Measurements from ENCODE around the gene PGAP6. TPM values are rescaled to one million over a fixed set of nuclear protein-coding genes. Genes with fewer than 3 reads are reported as not detected.
A peak's percentile ranks its signal among the peaks of the same experiment; 100 is the strongest.
"Not testable (repeated sequence)": the region's sequence is repeated elsewhere in the genome, so short reads cannot be mapped to it uniquely, and the experiment has no call there.

The PGAP6 gene
- total and polyA plus RNA-seq, 3 donors from 2014 or later, result 121 to 265 (median 261) TPM

DNA sequence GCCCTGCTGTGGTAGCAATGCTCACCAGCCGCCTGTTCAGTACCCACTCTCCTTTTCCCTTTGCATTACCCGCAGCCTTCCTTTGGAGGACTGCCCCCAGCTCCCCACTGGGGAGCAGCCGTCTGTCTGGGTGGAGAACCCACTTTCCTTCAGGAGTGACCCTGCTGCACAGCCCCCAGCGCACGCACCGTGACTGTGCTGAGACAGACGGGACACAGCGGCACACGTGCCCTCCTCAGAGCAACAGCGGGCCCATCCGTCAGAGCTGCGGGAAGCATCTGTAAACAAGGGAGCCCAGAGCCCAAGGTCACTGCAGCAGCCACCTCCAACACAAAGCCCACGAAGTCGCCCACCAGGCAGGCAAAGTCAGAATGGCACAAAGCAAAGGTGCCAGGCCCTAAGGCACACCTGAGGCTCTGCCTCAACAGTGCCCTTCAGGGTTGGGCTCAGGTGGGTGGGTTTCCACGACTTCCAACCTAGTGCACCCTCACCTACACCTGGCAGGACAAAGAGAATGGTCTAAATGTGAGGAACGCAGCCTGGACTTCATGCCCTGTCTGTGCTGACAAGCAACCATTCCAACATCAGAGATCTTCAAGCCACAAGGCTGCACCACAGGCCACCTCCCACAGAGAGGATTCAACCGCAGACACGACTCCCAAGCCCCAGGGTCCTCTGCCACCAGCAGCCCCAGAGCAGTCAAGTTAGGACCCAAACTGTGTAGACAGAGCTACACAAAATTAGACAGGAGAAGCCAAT is 39.1 kb downstream of the PGAP6 start:
- Histone ChIP-seq H3K27ac (no peak overlapping the region), H3K27me3 (no peaks in the 10 kb centered on the region), H3K9me3 (no peaks in the 10 kb centered on the region), H3K4me1 (no peaks in the 10 kb centered on the region), H3K36me3 (ENCODE audit: low read depth, missing control alignments) (no peaks in the 10 kb centered on the region), H3K4me3 (no peak overlapping the region)
- 68 to 98% methylated on average over 7 to 16 of the region's 18 CpGs for WGBS, 2 donors
- intact Hi-C loops (cut with DNase I; ENCODE audit: low total_unique reads), result no loop called here
- TF ChIP-seq POLR2A (IDR thresholded peaks at IDR 0.05) (no peak), CTCF (IDR thresholded peaks at IDR 0.05) (no peak)
- no peak for DNase-seq

DNA sequence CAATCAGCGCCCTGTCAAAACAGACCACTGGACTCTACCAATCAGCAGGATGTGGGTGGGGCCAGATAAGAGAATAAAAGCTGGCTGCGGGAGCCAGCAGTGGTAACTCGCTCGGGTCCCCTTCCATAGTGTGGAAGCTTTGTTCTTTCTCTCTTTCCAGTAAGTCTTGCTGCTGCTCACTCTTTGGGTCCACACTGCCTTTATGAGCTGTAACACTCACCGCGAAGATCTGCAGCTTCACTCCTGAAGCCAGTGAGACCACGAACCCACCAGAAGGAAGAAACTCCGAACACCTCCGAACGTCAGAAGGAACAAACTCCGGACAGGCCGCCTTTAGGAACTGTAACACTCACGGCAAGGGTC is 39.8 kb downstream of the PGAP6 start:
- H3K27me3 ChIP-seq; intact Hi-C loops (cut with DNase I; ENCODE audit: low total_unique reads); H3K4me1 ChIP-seq; H3K4me3 ChIP-seq; H3K27ac ChIP-seq; H3K9me3 ChIP-seq; H3K36me3 ChIP-seq (ENCODE audit: low read depth, missing control alignments): not testable (repeated sequence)
- peak; percentile 42 for DNase-seq
- 82 to 87% methylated on average over 12 to 13 of the region's 13 CpGs for WGBS, 2 donors

- DNase-seq; intact Hi-C loops (cut with DNase I; ENCODE audit: low total_unique reads); H3K27ac ChIP-seq; H3K4me3 ChIP-seq; H3K9me3 ChIP-seq; H3K4me1 ChIP-seq; H3K36me3 ChIP-seq (ENCODE audit: low read depth, missing control alignments); H3K27me3 ChIP-seq: not testable (repeated sequence)
- 77 to 81% methylated on average over 10 to 46 of the region's 47 CpGs for WGBS, 2 donors
These were observed 40.4 kb downstream of the PGAP6 start for GRCh38 chr16:341095-341973.

GRCh38 chr16:340370-341091 is 41.2 kb downstream of the PGAP6 start:
- H3K4me1 ChIP-seq, result no peaks in the 10 kb centered on the region
- DNase-seq, result no peak
- H3K27ac ChIP-seq, result no peak overlapping the region
- intact Hi-C loops (cut with DNase I; ENCODE audit: low total_unique reads), result no loop called here
- no peaks in the 10 kb centered on the region for H3K36me3 ChIP-seq (ENCODE audit: low read depth, missing control alignments)
- H3K4me3 ChIP-seq, result no peak overlapping the region
- H3K27me3 ChIP-seq, result no peaks in the 10 kb centered on the region
- 77 to 83% methylated on average over 22 to 23 of the region's 23 CpGs for WGBS, 2 donors
- TF ChIP-seq POLR2A (IDR thresholded peaks at IDR 0.05), result no peak
- TF ChIP-seq CTCF (IDR thresholded peaks at IDR 0.05), result no peak
- no peaks in the 10 kb centered on the region for H3K9me3 ChIP-seq

- intact Hi-C loops (cut with DNase I; ENCODE audit: low total_unique reads), result no loop called here
- no peak for DNase-seq
- WGBS, 2 donors, result 84 to 93% methylated on average over 5 of the region's 5 CpGs
These were observed 42.1 kb downstream of the PGAP6 start for GRCh38 chr16:339680-340079.

More at GRCh38 chr16:339680-340079, 42.1 kb downstream of the PGAP6 start:
- H3K4me1 ChIP-seq, result no peaks in the 10 kb centered on the region
- no peaks in the 10 kb centered on the region for H3K36me3 ChIP-seq (ENCODE audit: low read depth, missing control alignments)
- H3K27me3 ChIP-seq, result no peaks in the 10 kb centered on the region
- no peak overlapping the region for H3K27ac ChIP-seq
- no peaks in the 10 kb centered on the region for H3K9me3 ChIP-seq
- TF ChIP-seq POLR2A (IDR thresholded peaks at IDR 0.05) (no peak), CTCF (IDR thresholded peaks at IDR 0.05) (no peak)
- H3K4me3 ChIP-seq, result no peak overlapping the region
